Measurements from ENCODE around the gene ARL13B. TPM values are rescaled to one million over a fixed set of nuclear protein-coding genes. Genes with fewer than 3 reads are reported as not detected.

ARL13B gene
- total RNA-seq, 1 experiment from 2014 or later, result 7.6 TPM

DNA sequence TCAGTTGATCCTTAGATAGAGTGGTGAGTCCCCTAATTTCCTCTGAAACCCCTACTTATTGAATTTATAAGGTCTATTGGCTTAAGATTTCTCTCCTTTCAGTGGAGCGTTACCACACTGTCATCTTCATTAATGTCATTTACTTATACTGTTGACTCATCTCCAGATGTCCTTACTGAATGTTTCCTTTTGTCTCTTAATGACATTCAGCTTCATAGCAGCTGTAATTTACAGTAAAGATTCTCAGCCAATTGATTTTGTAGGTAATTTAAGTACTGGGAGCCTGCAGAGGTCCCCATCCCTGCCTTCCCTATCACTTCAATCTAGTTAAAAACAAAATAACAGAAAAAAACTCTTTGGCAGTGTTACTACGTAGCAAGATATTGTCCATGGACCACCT, 29.7 kb downstream of the ARL13B start:
- Histone ChIP-seq H3K27me3 (replicated peaks; ENCODE audit: control insufficient read depth, insufficient read depth, low read length) (no peaks in the 10 kb centered on the region), H3K36me3 (ENCODE audit: control insufficient read depth, insufficient read depth, low read length) (no peaks in the 10 kb centered on the region), H3K9me3 (no peaks in the 10 kb centered on the region), H3K4me3 (ENCODE audit: low read depth, low read length) (no peak overlapping the region), H3K4me1 (no peaks in the 10 kb centered on the region)
- Mint-ChIP-seq H3K9me3 (ENCODE audit: unreplicated experiment) (no peaks in the 10 kb centered on the region), H3K36me3 (ENCODE audit: insufficient read depth, unreplicated experiment) (no peaks in the 10 kb centered on the region), H3K4me3 (ENCODE audit: unreplicated experiment) (no peak overlapping the region), H3K27ac (ENCODE audit: unreplicated experiment) (no peak overlapping the region), H3K4me1 (ENCODE audit: low read depth, unreplicated experiment) (peaks cover 13% of the 10 kb centered on the region), H3K27me3 (ENCODE audit: insufficient read depth, unreplicated experiment) (no peaks in the 10 kb centered on the region)
- TF ChIP-seq CTCF (IDR thresholded peaks at IDR 0.05; ENCODE audit: insufficient read depth in 1 of 2, low read depth in 1 of 2, low read length in 1 of 2, severe bottlenecking in 1 of 2, unreplicated experiment in 1 of 2), result no peak
- no peak for DNase-seq
- ChIA-PET CTCF (no interaction called here), POLR2A (no interaction called here)
- no TSS peak for BruUV-seq (replicated peaks)
- intact Hi-C loops (cut with micrococcal nuclease; ENCODE audit: unreplicated experiment), result no loop called here

- no peaks in the 10 kb centered on the region for H3K27me3 Mint-ChIP-seq (ENCODE audit: insufficient read depth, unreplicated experiment)
- intact Hi-C loops (cut with micrococcal nuclease; ENCODE audit: unreplicated experiment), result no loop called here
- Histone ChIP-seq H3K4me1 (no peaks in the 10 kb centered on the region), H3K9me3 (no peaks in the 10 kb centered on the region), H3K27me3 (replicated peaks; ENCODE audit: control insufficient read depth, insufficient read depth, low read length) (no peaks in the 10 kb centered on the region), H3K36me3 (ENCODE audit: control insufficient read depth, insufficient read depth, low read length) (no peaks in the 10 kb centered on the region), H3K4me3 (ENCODE audit: low read depth, low read length) (no peak overlapping the region)
- no TSS peak for BruUV-seq (replicated peaks)
- no peak overlapping the region for H3K4me3 Mint-ChIP-seq (ENCODE audit: unreplicated experiment)
- no peak for TF ChIP-seq CTCF (IDR thresholded peaks at IDR 0.05; ENCODE audit: insufficient read depth in 1 of 2, low read depth in 1 of 2, low read length in 1 of 2, severe bottlenecking in 1 of 2, unreplicated experiment in 1 of 2)
- no peak overlapping the region for H3K27ac Mint-ChIP-seq (ENCODE audit: unreplicated experiment)
- POLR2A ChIA-PET, result no interaction called here
- no peaks in the 10 kb centered on the region for H3K36me3 Mint-ChIP-seq (ENCODE audit: insufficient read depth, unreplicated experiment)
- H3K4me1 Mint-ChIP-seq (ENCODE audit: low read depth, unreplicated experiment), result peaks cover 13% of the 10 kb centered on the region
- CTCF ChIA-PET, result no interaction called here
- H3K9me3 Mint-ChIP-seq (ENCODE audit: unreplicated experiment), result no peaks in the 10 kb centered on the region
- DNase-seq, result no peak
Measured at GRCh38 chr3:94011233-94011711, 31.3 kb downstream of the ARL13B start.

DNA sequence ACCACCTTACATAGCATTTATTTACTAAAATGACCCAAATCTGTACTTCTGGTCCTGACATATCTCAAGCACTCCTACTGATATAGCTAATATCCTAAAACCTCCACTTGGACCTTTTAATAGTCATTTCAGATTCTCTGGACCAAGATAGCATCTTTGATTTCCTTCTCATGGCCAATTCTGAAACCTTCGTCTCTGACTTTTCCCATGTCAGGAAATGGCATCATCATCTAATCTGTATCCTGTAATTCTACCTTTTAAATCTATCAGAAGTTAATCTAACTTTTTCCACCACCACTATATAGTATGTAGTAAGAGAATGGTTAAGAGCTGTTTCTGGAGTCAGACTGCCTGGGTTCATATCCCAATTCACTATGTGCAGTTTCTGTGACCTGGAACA, 32.2 kb downstream of the ARL13B start:
- Histone ChIP-seq H3K4me1 (no peaks in the 10 kb centered on the region), H3K9me3 (no peaks in the 10 kb centered on the region), H3K27me3 (replicated peaks; ENCODE audit: control insufficient read depth, insufficient read depth, low read length) (no peaks in the 10 kb centered on the region), H3K36me3 (ENCODE audit: control insufficient read depth, insufficient read depth, low read length) (no peaks in the 10 kb centered on the region), H3K4me3 (ENCODE audit: low read depth, low read length) (no peak overlapping the region)
- H3K4me1 Mint-ChIP-seq (ENCODE audit: low read depth, unreplicated experiment), result peaks cover 13% of the 10 kb centered on the region
- no peak for TF ChIP-seq CTCF (IDR thresholded peaks at IDR 0.05; ENCODE audit: insufficient read depth in 1 of 2, low read depth in 1 of 2, low read length in 1 of 2, severe bottlenecking in 1 of 2, unreplicated experiment in 1 of 2)
- no peak for DNase-seq
- H3K36me3 Mint-ChIP-seq (ENCODE audit: insufficient read depth, unreplicated experiment), result no peaks in the 10 kb centered on the region
- ChIA-PET CTCF (no interaction called here), POLR2A (no interaction called here)
- no TSS peak for BruUV-seq (replicated peaks)
- H3K27me3 Mint-ChIP-seq (ENCODE audit: insufficient read depth, unreplicated experiment), result no peaks in the 10 kb centered on the region
- intact Hi-C loops (cut with micrococcal nuclease; ENCODE audit: unreplicated experiment), result no loop called here
- H3K9me3 Mint-ChIP-seq (ENCODE audit: unreplicated experiment), result no peaks in the 10 kb centered on the region
- no peak overlapping the region for H3K4me3 Mint-ChIP-seq (ENCODE audit: unreplicated experiment)
- no peak overlapping the region for H3K27ac Mint-ChIP-seq (ENCODE audit: unreplicated experiment)
